Thyroid gland (tissue), 4 donors: Measurements from ENCODE around the gene MYADM.

Experiments
- CTCF ChIP-seq, 6 experiments: fragments of 200-600 bp in 3 of 6; fragments of 450-650 bp in 3 of 6; sonication (generic) in 3 of 6; IDR thresholded peaks; one replicate each; pipeline ENCODE4 v1.5.1; 2016 to 2019; ENCODE audit warnings: antibody characterized with exemption in 6 of 6, mild to moderate bottlenecking in 2 of 6, inconsistent platforms in 1 of 6, moderate library complexity in 1 of 6
- POLR2A ChIP-seq, 2 donors: fragments of 450-650 bp; IDR thresholded peaks; one replicate each; pipeline ENCODE4 v1.6.1; 2017; ENCODE audit warnings: antibody characterized with exemption in 2 of 2, mild to moderate bottlenecking in 2 of 2, moderate library complexity in 1 of 2

- no peak for TF ChIP-seq CTCF (IDR thresholded peaks at IDR 0.05)
- no peak for TF ChIP-seq POLR2A (IDR thresholded peaks at IDR 0.05)
Observed at GRCh38 chr19:53892981-53893325, 25.3 kb downstream of the MYADM start.
